Caco-2 (cell line): ENCODE data around the gene LRRC28. TPM values are rescaled to one million over a fixed set of nuclear protein-coding genes. Genes with fewer than 3 reads are reported as not detected.

Experiments used
- BruUV-seq: library from RNA; stranded (reverse); fragments of 400-500 nt; replicated peaks from 2 replicates; lab custom pipeline; 2021; lab: Mats Ljungman, UMichigan
- CTCF ChIA-PET: fragments of 300-600 bp; sonication (Branson Sonifier 250); formaldehyde crosslinking; loops from one replicate; lab custom pipeline; 2022; ENCODE audit warnings: antibody characterized with exemption; lab: Charles Lee
- POLR2A ChIA-PET: fragments of 300-600 bp; sonication (Branson Sonifier 250); formaldehyde crosslinking; loops from one replicate; lab custom pipeline; 2022; ENCODE audit warnings: antibody characterized with exemption; lab: Charles Lee
- DNase-seq, 2 experiments: peaks; one replicate each; pipeline versions ENCODE4 v3.0.0 to v3.0.0-alpha.2; 2020 to 2022
- H3K27me3 ChIP-seq: replicated peaks from 2 replicates; pipeline ENCODE4 v1.6.0; 2011; ENCODE audit warnings: low read length; ENCODE audit not compliant: control insufficient read depth, insufficient read depth
- H3K36me3 ChIP-seq: 2 replicates; pipeline ENCODE4 v1.5.1; 2011; ENCODE audit warnings: low read length; ENCODE audit not compliant: control insufficient read depth, insufficient read depth
- H3K4me1 ChIP-seq: fragments of 250-450 bp; sonication (Bioruptor Pico); 2 replicates; pipeline ENCODE4 v1.5.1; 2020; ENCODE audit warnings: mild to moderate bottlenecking
- H3K4me3 ChIP-seq: 2 replicates; pipeline ENCODE4 v1.5.1; 2011; ENCODE audit warnings: low read depth, mild to moderate bottlenecking, control low read depth, low read length
- H3K9me3 ChIP-seq: fragments of 250-450 bp; sonication (Bioruptor Pico); 2 replicates; pipeline ENCODE4 v1.5.1; 2020; ENCODE audit warnings: mild to moderate bottlenecking, moderate library complexity
- H3K27ac Mint-ChIP-seq: one replicate; pipeline ENCODE4 v1.8.0; 2022; ENCODE audit warnings: mixed read lengths; ENCODE audit not compliant: unreplicated experiment
- H3K27me3 Mint-ChIP-seq: one replicate; pipeline ENCODE4 v1.8.0; 2022; ENCODE audit warnings: mixed read lengths; ENCODE audit not compliant: insufficient read depth, unreplicated experiment
- H3K36me3 Mint-ChIP-seq: one replicate; pipeline ENCODE4 v1.8.0; 2022; ENCODE audit warnings: mild to moderate bottlenecking, mixed read lengths; ENCODE audit not compliant: insufficient read depth, unreplicated experiment
- H3K4me1 Mint-ChIP-seq: one replicate; pipeline ENCODE4 v1.8.0; 2022; ENCODE audit warnings: low read depth, mixed read lengths; ENCODE audit not compliant: unreplicated experiment
- H3K4me3 Mint-ChIP-seq: one replicate; pipeline ENCODE4 v1.8.0; 2022; ENCODE audit warnings: mild to moderate bottlenecking, moderate library complexity, mixed read lengths; ENCODE audit not compliant: unreplicated experiment
- H3K9me3 Mint-ChIP-seq: one replicate; pipeline ENCODE4 v1.8.0; 2022; ENCODE audit warnings: mixed read lengths; ENCODE audit not compliant: unreplicated experiment
- intact Hi-C: fragments of 100-400 bp; cut with micrococcal nuclease; formaldehyde crosslinking; loops from one replicate; pipeline ENCODE4 v1.10.0; 2022; ENCODE audit not compliant: unreplicated experiment
- total RNA-seq: library from RNA; stranded (reverse); gene quantifications from 2 replicates; pipeline ENCODE4 v1.2.3, GENCODE V29; 2022
- TF ChIP-seq, protein P1 (sequence below), 2 experiments: fragments of 200-600 bp in 1 of 2; IDR thresholded peaks; 1 replicate in 1 of 2; 2 replicates in 1 of 2; pipeline versions ENCODE4 v1.5.1 to v1.8.0; 2011 to 2022; ENCODE audit warnings: antibody characterized with exemption in 1 of 2, control low read depth in 1 of 2, inconsistent platforms in 1 of 2, low read depth in 1 of 2, low read length in 1 of 2, mild to moderate bottlenecking in 1 of 2, moderate library complexity in 1 of 2; ENCODE audit not compliant: insufficient read depth in 1 of 2, severe bottlenecking in 1 of 2, unreplicated experiment in 1 of 2

The LRRC28 gene
- total RNA-seq, 1 experiment from 2014 or later: 17.8 TPM

DNA sequence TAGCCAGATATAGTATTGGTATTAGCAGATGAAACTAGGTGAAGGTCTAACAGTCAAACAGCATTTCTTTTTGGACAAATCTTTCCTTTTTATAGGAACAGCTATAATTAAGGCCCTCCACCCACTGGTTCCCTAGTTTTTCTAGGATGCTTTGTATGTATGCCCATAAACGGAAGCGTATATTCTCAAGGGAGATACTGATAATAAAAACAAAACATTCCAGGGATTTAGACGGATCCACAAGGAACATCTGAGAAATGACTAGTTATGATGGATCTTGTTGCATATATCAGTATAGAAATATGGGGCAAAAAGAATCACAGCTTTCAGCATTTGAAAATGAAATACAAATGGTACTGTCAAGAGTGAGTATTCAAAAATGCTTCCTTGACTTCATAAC lies 22.5 kb downstream of the LRRC28 start:
- POLR2A ChIA-PET: no interaction called here
- no peaks in the 10 kb centered on the region for H3K36me3 Mint-ChIP-seq
- no peak for DNase-seq
- H3K4me3 ChIP-seq: no peak overlapping the region
- no peaks in the 10 kb centered on the region for H3K36me3 ChIP-seq
- H3K9me3 ChIP-seq: no peaks in the 10 kb centered on the region
- H3K4me3 Mint-ChIP-seq: no peak overlapping the region
- no TSS peak for BruUV-seq
- intact Hi-C loops: loop anchor here (1.0 kb wide), 2 partner anchors 430 to 482 kb away; no protein-coding TSS in a partner anchor
- no peaks in the 10 kb centered on the region for H3K4me1 ChIP-seq
- no peaks in the 10 kb centered on the region for H3K27me3 Mint-ChIP-seq
- no peaks in the 10 kb centered on the region for H3K27me3 ChIP-seq
- H3K27ac Mint-ChIP-seq: no peak overlapping the region
- no peaks in the 10 kb centered on the region for H3K9me3 Mint-ChIP-seq
- TF ChIP-seq, protein P1, sequence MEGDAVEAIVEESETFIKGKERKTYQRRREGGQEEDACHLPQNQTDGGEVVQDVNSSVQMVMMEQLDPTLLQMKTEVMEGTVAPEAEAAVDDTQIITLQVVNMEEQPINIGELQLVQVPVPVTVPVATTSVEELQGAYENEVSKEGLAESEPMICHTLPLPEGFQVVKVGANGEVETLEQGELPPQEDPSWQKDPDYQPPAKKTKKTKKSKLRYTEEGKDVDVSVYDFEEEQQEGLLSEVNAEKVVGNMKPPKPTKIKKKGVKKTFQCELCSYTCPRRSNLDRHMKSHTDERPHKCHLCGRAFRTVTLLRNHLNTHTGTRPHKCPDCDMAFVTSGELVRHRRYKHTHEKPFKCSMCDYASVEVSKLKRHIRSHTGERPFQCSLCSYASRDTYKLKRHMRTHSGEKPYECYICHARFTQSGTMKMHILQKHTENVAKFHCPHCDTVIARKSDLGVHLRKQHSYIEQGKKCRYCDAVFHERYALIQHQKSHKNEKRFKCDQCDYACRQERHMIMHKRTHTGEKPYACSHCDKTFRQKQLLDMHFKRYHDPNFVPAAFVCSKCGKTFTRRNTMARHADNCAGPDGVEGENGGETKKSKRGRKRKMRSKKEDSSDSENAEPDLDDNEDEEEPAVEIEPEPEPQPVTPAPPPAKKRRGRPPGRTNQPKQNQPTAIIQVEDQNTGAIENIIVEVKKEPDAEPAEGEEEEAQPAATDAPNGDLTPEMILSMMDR (IDR thresholded peaks at IDR 0.05; ENCODE audit: insufficient read depth in 1 of 2, low read depth in 1 of 2, low read length in 1 of 2, severe bottlenecking in 1 of 2, unreplicated experiment in 1 of 2): no peak
- H3K4me1 Mint-ChIP-seq: no peaks in the 10 kb centered on the region
- CTCF ChIA-PET: interaction anchor here (3.6 kb wide), 1 partner anchor 431 kb away, joined by 25 read pairs; no protein-coding TSS in a partner anchor

GRCh38 chr15:99275061-99275460 lies 23.8 kb downstream of the LRRC28 start:
- Histone ChIP-seq H3K36me3 (no peaks in the 10 kb centered on the region), H3K4me1 (no peaks in the 10 kb centered on the region), H3K9me3 (no peaks in the 10 kb centered on the region), H3K27me3 (no peaks in the 10 kb centered on the region), H3K4me3 (no peak overlapping the region)
- TF ChIP-seq, protein P1 (IDR thresholded peaks at IDR 0.05; ENCODE audit: insufficient read depth in 1 of 2, low read depth in 1 of 2, low read length in 1 of 2, severe bottlenecking in 1 of 2, unreplicated experiment in 1 of 2): no peak
- no peaks in the 10 kb centered on the region for H3K36me3 Mint-ChIP-seq
- H3K27ac Mint-ChIP-seq: no peak overlapping the region
- intact Hi-C loops: no loop called here
- no TSS peak for BruUV-seq
- H3K27me3 Mint-ChIP-seq: no peaks in the 10 kb centered on the region
- no peak overlapping the region for H3K4me3 Mint-ChIP-seq
- ChIA-PET POLR2A (no interaction called here), CTCF (no interaction called here)
- no peaks in the 10 kb centered on the region for H3K9me3 Mint-ChIP-seq
- no peak for DNase-seq
- H3K4me1 Mint-ChIP-seq: no peaks in the 10 kb centered on the region

DNA sequence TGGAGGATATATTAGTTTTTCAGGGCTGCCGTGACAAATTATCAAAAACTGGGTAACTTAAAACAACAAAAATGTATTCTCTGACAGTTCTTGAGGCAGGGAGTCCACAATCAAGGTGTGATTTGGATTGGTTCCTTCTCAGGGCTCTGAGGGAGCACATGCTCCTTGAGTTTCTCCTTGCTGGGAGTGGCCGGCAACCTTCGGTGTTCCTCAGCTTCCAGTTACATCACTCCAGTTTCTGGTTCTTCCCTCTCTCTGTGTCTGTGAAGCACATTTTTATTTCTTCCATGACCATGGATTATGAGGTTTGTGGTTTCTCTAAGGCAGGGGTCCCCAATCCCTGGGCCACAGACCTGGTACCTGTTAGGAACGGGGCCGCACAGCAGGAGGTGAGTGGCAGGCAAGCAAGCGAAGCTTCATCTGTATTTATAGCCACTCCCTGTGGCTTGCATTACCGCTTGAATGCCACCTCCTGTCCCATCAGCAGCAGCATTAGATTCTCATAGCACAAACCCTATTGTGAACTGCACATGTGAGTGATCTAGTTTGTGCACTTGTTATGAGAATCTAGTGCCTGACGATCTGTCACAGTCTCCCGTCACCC lies 24.3 kb downstream of the LRRC28 start:
- Mint-ChIP-seq H3K27me3 (no peaks in the 10 kb centered on the region), H3K4me1 (no peaks in the 10 kb centered on the region), H3K36me3 (no peaks in the 10 kb centered on the region), H3K27ac (no peak overlapping the region), H3K9me3 (no peaks in the 10 kb centered on the region), H3K4me3 (no peak overlapping the region)
- intact Hi-C loops: no loop called here
- Histone ChIP-seq H3K9me3 (no peaks in the 10 kb centered on the region), H3K4me3 (no peak overlapping the region), H3K36me3 (no peaks in the 10 kb centered on the region), H3K4me1 (no peaks in the 10 kb centered on the region), H3K27me3 (no peaks in the 10 kb centered on the region)
- CTCF ChIA-PET: no interaction called here
- BruUV-seq: no TSS peak
- TF ChIP-seq, protein P1 (IDR thresholded peaks at IDR 0.05; ENCODE audit: insufficient read depth in 1 of 2, low read depth in 1 of 2, low read length in 1 of 2, severe bottlenecking in 1 of 2, unreplicated experiment in 1 of 2): no peak
- no peak for DNase-seq
- POLR2A ChIA-PET: no interaction called here
